ENCODE results near the gene EIPR1. TPM values are rescaled to one million over a fixed set of nuclear protein-coding genes. Genes with fewer than 3 reads are reported as not detected.

The EIPR1 gene
- polyA plus RNA-seq, 1 donor (not counting 4 experiments of a cell fraction or from before 2014, with no cell fraction given) = 44.3 TPM

GRCh38 chr2:3301001-3301400 lies 76.6 kb downstream of the EIPR1 start:
- dilution Hi-C loops (cut with MboI; ENCODE audit: extremely low pct_ligation_motif_present, low sequenced_read_pairs) = no loop called here
- H3K4me2 ChIP-seq (ENCODE audit: control insufficient read depth, extremely low read depth, insufficient read depth, low read depth, low read length) = no peak overlapping the region
- no peaks in the 10 kb centered on the region for H3K9me1 ChIP-seq (ENCODE audit: control insufficient read depth, extremely low read depth, insufficient read depth, low read length)
- DNase-seq (ENCODE audit: low read depth, low spot score) = no peak
- H3K79me2 ChIP-seq (ENCODE audit: control insufficient read depth, insufficient read depth, low read length) = no peaks in the 10 kb centered on the region
- no peak overlapping the region for H2AFZ ChIP-seq (ENCODE audit: control insufficient read depth, low read length)
- no peak overlapping the region for H3K9ac ChIP-seq (ENCODE audit: control insufficient read depth, extremely low read depth, insufficient read depth, low read length)
- peaks cover 3% of the 10 kb centered on the region for H4K20me1 ChIP-seq (ENCODE audit: control insufficient read depth, extremely low read depth, insufficient read depth, low read length)
- peaks cover 2% of the 10 kb centered on the region for H3K4me1 ChIP-seq (ENCODE audit: control insufficient read depth, extremely low read depth, insufficient read depth, low read length)
- no peaks in the 10 kb centered on the region for H3K27me3 ChIP-seq (ENCODE audit: control insufficient read depth, extremely low read depth, insufficient read depth, low read length)
- no peaks in the 10 kb centered on the region for H3K9me3 ChIP-seq (ENCODE audit: control insufficient read depth, low read depth, low read length)
- no peak for FAIRE-seq
- peaks cover 0 to 13% of the 10 kb centered on the region in 2 experiments for H3K36me3 ChIP-seq (ENCODE audit: control insufficient read depth in 2 of 2, extremely low read depth in 1 of 2, insufficient read depth in 2 of 2, low read length in 2 of 2)
- no peak overlapping the region for H3K27ac ChIP-seq (ENCODE audit: control insufficient read depth, insufficient read depth, low read length)
- TF ChIP-seq CTCF (optimal IDR thresholded peaks at IDR 0.05 in 1 of 3, IDR thresholded peaks at IDR 0.05 in 1 of 3, conservative IDR thresholded peaks at IDR 0.05 in 1 of 3; ENCODE audit: extremely low read depth in 1 of 3, insufficient read depth in 2 of 3, low read length in 3 of 3) (no peak), EZH2 (IDR thresholded peaks at IDR 0.05; ENCODE audit: low read length) (no peak)
- H3K4me3 ChIP-seq (ENCODE audit: control insufficient read depth in 2 of 3, extremely low read depth in 1 of 3, insufficient read depth in 2 of 3, low read depth in 1 of 3, low read length in 3 of 3) = no peak overlapping the region

GRCh38 chr2:3300224-3300995 lies 77.2 kb downstream of the EIPR1 start:
- Histone ChIP-seq H3K9ac (ENCODE audit: control insufficient read depth, extremely low read depth, insufficient read depth, low read length) (no peak overlapping the region), H3K79me2 (ENCODE audit: control insufficient read depth, insufficient read depth, low read length) (no peaks in the 10 kb centered on the region), H3K4me3 (ENCODE audit: control insufficient read depth in 2 of 3, extremely low read depth in 1 of 3, insufficient read depth in 2 of 3, low read depth in 1 of 3, low read length in 3 of 3) (no peak overlapping the region), H2AFZ (ENCODE audit: control insufficient read depth, low read length) (no peak overlapping the region), H3K4me1 (ENCODE audit: control insufficient read depth, extremely low read depth, insufficient read depth, low read length) (peaks cover 2% of the 10 kb centered on the region), H3K9me3 (ENCODE audit: control insufficient read depth, low read depth, low read length) (no peaks in the 10 kb centered on the region), H3K4me2 (ENCODE audit: control insufficient read depth, extremely low read depth, insufficient read depth, low read depth, low read length) (no peak overlapping the region), H4K20me1 (ENCODE audit: control insufficient read depth, extremely low read depth, insufficient read depth, low read length) (peaks cover 3% of the 10 kb centered on the region), H3K9me1 (ENCODE audit: control insufficient read depth, extremely low read depth, insufficient read depth, low read length) (no peaks in the 10 kb centered on the region), H3K36me3 (ENCODE audit: control insufficient read depth in 2 of 2, extremely low read depth in 1 of 2, insufficient read depth in 2 of 2, low read length in 2 of 2) (peaks cover 0 to 13% of the 10 kb centered on the region in 2 experiments), H3K27me3 (ENCODE audit: control insufficient read depth, extremely low read depth, insufficient read depth, low read length) (no peaks in the 10 kb centered on the region), H3K27ac (ENCODE audit: control insufficient read depth, insufficient read depth, low read length) (no peak overlapping the region)
- DNase-seq (ENCODE audit: low read depth, low spot score) (no peak), FAIRE-seq (no peak)
- no peak for TF ChIP-seq EZH2 (IDR thresholded peaks at IDR 0.05; ENCODE audit: low read length)
- no peak for TF ChIP-seq CTCF (optimal IDR thresholded peaks at IDR 0.05 in 1 of 3, IDR thresholded peaks at IDR 0.05 in 1 of 3, conservative IDR thresholded peaks at IDR 0.05 in 1 of 3; ENCODE audit: extremely low read depth in 1 of 3, insufficient read depth in 2 of 3, low read length in 3 of 3)
- dilution Hi-C loops (cut with MboI; ENCODE audit: extremely low pct_ligation_motif_present, low sequenced_read_pairs) = no loop called here
